ENCODE results near the gene FNDC5.

The FNDC5 gene

DNA sequence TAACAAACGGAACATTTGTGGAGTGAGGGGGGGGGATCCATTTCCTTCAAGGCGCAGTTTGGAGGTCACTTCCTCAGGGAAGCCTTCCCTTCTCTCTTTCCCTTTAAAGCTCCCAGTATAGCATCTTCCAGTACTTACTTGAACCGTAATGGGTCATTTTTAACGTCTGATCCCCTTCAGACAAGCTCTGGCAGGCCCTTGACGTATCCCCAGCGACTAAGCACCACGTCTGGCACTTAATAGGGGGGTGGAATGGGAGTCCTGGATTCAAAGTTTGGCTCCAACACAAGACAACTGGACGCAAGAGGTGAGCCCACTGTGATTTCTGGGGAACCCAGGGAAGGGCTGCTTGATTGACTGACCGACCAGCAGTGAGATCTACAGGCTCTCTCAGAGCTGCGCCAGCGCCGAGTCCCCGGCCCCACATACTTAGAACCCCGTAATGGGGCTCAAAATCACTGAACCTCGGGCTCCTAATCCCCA lies 54.0 kb downstream of the FNDC5 start:
- no peak for DNase-seq (ENCODE audit: low read depth, low spot score)

DNA sequence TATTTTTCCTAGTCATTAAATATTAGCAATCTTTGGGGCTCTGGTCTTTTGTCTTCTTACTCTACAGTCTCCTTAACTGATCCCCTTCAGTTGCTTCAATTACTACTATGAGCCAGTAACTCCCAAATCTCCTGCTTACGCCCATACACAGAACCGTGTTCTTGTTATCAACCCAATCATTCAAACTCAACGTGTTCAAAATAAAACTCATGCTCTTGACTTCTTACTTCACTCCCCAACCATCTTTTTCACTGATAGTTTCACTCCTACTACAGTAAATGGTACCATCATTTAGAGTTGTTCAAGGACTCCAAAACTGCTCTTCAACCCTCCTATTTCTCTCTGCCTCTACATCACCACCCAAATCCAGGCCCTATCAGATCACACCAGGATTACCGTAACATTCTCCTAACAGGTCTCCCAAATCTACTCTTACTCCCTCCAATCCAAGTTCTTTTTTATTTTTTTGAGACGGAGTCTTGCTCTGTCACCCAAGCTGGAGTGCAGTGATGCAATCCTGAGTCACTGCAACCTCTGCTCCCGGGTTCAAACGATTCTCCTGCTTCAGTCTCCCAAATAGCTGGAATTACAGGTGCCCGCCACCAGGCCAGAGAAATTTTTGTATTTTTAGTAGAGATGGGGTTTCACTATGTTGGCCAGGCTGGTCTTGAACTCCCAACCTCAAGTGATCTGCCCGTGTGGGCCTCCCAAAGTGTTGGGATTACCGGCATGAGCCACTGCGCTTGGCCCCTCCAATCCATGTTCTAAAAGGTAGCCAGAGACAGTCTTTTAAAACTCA lies 56.6 kb downstream of the FNDC5 start:
- no peak for DNase-seq (ENCODE audit: low read depth, low spot score)

Measured in iPS DF 19.7 (cell line).